ELF-1 (cell line): ENCODE measurements around the gene STXBP4.

Source experiments
- DNase-seq: peaks from one replicate; pipeline ENCODE4 v3.0.0-alpha.2; 2016; ENCODE audit warnings: low read depth, low spot score

STXBP4 gene

DNA sequence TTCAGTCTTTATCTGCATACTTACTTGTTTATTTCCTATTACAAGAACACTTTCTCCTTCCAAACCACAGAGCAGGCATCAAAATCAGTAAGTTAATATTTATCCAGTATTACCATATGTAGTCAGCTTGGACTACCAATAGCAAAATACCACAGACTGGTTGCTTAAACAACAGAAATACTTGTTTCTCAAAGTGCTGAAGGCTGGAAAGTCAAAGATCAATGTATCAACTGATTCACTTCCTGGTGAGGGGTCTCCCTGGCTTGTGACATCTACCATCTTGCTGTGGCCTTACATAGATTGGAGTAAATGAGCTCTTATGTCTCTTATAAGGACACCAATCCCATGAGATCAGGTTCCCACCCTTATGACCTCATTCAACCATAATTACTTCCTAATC, 2.6 kb downstream of the STXBP4 start:
- no peak for DNase-seq

DNA sequence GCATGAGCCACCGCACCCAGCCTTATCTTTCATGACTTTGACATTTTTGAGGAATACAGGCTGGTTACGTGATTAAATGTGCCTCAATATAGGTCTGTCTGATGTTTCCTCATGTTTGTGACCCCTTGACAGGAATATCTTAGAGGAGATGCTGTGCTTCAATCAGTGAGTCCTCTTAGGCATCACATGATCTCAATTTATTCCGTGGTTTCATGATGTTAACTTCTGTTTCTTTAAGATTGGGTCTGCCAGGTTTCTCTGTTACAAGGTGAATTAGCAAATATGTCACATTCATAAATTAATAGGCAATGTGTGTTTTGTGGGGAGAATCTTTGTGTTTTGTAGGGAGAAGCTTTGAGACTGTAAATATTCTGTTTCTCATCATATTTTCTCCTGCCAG, 3.3 kb downstream of the STXBP4 start:
- no peak for DNase-seq

DNA sequence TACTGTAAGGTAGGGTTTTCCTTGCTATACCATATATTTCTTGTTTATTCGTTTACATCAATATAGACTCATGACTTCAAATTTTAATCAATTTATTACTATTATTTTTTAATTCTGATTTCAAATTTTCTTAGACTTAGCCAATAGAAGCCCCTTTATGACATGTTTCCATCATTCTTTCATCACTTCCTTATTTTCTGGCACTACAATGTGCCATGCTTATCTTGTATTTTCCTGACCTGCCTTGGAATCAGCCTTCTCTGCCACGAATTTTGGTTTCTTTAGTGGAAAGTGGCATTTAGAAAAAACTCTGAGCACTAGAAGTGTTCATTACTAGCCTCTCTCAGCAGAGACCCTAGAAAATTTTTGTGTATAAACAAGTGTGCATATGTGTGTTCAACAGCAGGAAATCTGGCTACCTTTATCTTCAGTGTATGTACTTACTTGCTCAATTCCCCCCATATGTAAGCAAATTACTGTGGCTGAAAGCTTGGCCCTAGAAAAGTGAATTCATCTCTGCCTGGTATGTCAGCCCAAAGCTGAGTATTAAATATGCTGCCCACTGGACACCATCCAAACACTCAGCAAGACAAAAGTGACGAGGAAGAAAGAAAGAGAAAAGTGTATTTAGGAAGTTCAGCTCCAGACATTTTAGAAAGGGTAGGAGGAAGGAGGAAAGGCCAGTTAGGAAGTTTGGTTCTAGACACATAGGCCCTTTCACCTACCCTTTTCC, 4.0 kb downstream of the STXBP4 start:
- no peak for DNase-seq

DNA sequence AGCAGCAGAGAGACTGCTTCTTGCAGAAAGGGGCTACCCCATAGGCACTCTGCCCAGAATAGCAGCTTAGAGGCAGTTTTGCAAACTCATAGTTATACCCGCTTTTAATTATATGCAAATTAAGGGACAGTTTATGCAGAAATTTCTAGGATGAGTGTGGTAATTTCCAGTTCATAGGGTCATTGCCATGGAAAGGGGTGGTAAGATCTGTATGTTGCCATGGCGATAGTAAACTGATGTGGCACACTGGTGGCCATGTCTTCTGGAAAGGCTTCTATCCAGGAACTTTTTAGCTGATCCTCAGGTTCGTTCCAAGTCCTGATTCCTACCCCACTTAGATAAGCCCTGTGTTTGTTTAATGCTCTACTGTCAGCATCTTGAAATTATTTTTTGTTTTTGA, 6.2 kb downstream of the STXBP4 start:
- no peak for DNase-seq

DNA sequence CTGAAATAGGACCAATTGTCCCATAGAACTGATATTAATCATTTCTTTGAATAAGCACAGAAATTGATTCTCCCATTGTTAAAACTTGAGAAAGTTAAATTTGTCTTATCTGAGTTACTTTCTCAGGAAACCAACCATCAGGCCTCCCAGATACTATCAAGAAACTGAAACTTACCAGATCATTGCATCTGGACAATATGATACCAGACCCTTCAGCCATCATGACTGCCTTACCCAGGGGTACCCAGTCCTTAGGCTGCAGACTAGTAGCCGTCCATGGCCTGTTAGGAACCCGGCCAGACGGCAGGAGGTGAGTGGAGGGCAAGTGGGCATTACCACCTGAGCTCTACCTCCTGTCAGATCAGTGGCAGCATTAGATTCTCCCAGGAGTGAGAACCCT, 7.8 kb downstream of the STXBP4 start:
- no peak for DNase-seq

DNA sequence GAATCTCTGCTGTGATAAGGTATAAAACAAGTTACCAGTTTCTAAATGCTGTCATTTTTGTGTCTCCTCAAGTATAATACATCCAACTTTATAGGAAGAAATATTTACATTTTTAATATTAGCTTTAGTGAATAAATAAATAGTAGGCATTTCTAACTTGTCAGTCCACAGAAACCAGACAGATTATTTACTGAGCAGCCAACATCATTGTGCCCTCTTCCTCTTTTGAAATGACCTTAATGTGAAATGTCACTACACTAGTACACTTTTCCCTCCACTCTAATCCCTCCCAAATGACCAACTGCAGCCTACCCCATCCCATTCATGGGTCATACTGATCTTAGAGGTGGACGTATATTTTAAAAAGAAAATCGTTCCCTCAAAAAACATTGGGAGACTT, 9.2 kb downstream of the STXBP4 start:
- DNase-seq = no peak

DNA sequence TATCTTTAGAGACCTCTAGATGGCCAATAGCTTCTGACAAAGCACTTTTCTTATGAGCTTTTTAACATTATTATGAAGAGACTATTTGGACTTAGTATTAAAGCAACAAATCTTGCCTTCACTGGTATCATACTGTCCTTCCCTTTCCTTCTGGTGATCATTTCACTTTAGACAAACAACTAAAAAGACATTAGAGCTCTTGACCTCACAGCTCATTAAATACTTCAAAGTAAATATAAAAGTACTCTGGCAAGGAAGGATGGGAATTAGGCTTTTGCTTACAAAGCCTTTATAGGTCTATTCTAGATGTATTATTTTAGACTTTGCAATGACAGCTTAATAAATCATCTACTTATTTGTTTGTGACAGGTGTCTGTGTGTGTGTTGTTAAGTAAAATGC, 11.1 kb downstream of the STXBP4 start:
- DNase-seq = no peak

DNA sequence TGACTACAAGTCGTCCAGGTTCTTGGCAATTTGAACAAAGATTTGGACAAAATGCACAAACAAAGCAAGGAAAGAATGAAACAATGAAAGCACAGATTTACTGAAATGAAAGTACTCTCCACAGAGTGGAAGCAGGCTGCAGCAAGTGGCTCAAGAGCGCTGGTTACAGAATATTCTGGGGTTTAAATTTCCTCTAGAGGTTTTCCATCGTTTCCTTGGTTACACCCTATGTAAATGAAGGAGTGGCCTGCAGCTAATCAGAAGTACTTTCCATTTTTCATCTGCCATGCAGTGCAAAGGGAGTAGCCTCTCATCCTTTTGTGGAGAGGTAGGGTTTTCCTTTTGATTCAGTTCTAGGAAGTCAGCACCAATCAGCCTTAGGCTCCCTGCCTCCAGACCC, 11.8 kb downstream of the STXBP4 start:
- DNase-seq = no peak

DNA sequence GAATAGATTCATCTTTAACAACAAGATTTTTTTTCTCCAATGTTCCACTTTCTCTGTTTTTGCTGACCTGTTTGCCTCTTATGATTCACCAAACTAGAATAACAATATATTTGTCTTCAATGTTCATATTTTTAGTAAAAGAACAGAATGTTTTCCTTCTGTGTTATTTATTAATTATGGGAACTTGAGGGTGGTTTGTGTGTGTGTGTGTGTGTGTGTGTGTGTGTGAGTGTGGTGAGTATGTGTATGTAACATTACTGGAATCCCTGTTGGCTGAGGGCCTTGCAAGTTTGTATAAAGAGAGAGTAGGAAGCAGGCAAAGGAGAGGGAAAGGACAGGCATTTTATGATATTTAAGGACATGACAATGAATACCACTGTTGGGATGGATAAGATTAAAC, 13.8 kb downstream of the STXBP4 start:
- DNase-seq = no peak

DNA sequence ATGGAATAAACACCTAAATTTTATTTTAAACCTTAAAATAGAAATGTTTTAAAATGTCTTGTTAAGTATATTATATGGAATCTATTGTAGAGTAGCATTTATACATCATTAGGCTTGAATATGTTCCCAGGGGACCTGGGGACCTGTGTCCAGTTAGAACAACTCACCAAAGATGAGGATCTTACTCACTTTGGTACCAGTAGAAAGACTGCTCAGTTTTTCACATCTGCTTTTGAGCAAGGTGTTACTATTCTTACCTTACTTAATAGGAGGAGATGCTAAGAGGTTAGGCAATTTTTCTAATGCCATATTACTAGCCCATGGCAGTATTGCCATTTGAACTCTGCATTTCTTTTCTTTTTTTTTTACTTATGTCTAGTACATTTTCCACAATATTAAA, 14.7 kb downstream of the STXBP4 start:
- no peak for DNase-seq

DNA sequence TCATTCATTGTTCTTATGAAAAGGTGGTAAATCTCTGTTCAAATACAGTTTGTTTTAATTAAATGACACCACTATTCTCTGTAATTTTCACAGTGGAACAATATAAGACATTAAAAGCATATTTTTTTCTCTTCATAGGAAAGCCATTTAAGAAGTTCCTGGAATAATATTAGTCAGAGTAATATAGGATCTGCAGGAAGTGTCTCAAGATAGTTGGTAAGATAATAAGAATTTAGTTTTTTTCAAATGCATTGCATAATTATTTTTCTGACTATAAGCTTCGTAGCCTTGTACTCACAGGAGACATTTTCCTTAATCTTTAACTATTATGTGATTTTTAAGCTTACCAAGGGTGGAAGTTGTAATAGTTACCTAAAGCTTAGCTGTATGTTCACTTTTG, 16.9 kb downstream of the STXBP4 start:
- DNase-seq = no peak

DNA sequence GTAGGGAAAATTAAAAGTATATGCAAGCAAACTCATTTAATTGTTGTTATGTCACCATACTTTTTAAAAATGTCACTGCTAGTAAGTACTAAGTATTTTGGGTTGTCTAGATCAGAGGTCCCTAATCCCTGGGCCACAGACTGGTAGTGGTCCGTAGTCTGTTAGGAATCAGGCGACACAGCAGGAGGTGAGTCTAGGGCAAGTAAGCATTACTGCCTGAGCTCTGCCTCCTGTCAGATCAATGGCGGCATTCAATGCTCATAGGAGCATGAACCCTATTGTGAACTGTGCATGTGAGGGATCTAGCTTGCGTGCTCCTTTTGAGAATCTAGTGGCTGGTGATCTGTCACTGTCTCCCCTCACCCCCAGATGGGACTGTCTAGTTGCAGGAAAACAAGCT, 21.6 kb downstream of the STXBP4 start:
- no peak for DNase-seq

DNA sequence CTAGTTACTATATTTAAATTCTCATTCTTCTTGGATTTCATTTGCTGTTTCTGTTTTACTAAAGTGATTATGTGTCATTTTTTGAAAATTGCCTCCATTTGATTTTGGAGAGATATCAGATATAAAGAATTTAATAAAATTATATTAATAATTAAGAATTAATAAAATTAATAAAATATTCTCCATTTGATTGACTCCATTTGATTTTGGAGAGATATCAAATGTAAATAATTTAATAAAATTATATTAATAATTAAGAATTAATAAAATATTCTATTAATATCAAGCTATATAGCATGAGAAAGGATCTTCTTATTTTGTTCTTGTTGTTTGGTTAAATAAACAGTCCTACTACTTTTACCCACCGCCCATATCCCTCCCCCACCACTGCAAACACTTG, 23.0 kb downstream of the STXBP4 start:
- DNase-seq = no peak

DNA sequence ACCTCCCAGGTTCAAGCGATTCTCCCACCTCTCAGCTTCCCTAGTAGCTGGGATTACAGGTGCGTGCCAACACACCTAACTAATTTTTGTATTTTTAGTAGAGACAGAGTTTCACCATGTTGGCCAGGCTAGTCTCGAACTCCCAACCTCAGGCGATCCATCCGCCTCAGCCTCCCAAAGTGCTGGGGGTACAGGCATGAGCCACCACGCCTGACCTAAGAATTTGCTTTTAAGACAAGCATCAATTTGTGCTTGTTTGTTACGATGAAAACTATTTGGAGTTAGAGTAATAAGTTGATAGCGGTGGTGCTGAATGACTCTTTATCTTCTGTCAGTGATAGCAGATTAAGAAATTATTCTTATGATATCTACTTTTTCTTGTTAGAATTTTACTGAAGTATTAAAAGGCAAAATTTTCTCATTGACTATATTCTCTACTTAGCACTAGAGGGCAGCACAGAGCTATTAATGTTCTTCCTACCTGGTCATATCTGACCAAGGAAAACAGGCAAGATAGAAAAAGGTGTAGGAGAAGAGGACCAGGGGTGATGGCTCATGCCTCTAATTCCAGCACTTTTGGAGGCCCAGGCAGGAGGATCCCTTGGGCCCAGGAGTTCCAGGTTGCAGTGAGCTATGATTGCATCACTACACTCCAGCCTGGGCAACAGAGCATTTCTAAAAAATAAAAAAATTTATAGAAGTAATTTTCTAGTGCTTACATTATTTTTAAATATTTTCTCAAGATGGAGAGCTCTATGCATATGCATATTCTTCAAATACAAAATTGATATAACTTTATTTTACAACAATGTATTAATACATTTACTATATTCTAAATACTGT, 24.5 kb downstream of the STXBP4 start:
- DNase-seq = no peak

DNA sequence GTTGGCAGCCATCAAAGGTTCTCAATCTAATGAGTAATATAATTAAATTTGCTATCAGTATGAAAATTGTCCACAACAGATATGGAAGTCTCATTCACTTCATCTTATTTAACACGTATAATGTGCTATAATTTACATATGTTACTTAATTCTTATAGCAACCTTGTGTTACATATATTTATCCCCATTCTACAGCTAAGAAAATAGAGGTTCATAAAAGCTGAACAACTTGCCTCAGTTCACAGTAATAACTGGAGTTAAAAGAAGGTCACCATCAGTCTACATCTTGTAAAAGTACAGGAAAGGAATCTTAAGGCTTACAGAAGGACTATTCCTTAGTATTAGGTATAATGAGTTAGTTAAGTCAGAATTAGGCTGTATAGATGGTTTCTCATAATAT, 27.9 kb downstream of the STXBP4 start:
- DNase-seq = no peak

DNA sequence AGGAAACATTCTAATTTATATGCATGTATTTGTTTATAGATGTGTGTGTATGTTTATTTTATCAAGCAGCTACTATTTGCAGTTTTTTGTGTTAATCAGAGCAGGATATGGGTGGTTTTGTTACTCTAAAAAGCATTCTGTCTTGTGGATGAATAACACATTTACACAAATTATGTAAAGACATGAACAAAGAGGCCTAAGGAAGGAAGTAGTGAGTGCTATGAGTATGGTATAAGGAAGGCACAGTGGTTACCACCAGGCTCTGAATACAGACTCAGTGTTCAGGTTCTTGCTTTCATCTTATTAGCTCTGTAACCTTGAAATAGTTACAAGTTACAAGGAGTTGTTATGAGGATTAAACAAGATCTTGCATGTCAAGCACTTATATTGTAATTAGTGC, 33.9 kb downstream of the STXBP4 start:
- DNase-seq = no peak

DNA sequence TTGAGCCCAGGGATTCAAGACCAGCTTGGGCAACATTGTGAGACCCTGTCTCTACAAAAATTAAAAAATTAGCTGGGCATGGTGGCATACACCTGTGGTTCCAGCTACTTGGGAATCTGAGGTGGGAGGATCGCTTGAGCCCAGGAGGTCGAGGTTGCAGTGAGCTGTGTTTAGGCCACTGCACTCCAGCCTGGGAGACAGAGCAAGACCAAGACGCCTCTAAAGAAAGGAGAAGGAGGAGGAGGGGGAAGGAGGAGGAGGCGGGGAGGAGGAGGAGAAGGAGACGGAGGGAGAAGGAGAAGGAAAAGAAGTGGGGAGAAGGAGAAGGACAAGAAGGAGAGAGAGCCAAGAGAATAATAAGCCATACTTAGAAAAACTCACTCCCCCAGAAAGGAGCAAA, 35.9 kb downstream of the STXBP4 start:
- no peak for DNase-seq

DNA sequence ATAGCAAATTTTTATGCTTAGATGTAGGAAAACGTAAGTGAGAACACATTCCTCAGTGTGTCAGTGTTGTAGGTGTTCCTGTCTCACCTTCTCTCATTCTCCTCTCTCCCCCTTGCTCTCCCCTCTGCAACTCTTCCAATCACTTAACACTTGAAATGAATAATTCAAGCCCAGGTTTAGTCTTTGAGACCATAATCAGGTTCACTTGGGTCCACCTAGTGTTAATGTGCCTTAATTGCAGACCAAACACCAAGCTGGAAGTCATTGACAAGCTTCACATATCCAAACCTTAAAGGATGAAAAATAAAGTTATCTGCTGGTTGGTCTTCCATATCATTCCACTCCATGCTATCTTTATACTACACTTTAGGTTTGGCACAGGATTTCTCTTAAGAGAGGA, 37.0 kb downstream of the STXBP4 start:
- DNase-seq = no peak

DNA sequence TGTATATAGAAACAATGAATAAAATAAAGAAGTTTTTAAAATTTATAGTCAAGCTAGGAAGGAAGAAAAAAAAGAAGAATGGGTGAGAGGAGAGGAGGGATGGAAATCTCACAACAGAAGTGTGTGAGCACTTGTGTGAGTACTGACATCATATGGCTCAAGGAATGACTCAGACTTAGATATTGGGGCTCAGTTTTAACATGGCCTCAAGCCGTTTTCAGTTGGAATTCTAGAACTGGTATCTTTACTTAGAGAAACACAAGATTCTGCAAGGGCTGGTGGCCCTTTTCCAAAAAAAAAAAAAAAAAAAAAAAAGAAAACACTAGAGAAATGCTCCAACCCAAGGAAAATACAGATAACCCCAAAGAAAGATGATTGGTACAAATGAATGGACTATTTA, 55.1 kb downstream of the STXBP4 start:
- DNase-seq = no peak

DNA sequence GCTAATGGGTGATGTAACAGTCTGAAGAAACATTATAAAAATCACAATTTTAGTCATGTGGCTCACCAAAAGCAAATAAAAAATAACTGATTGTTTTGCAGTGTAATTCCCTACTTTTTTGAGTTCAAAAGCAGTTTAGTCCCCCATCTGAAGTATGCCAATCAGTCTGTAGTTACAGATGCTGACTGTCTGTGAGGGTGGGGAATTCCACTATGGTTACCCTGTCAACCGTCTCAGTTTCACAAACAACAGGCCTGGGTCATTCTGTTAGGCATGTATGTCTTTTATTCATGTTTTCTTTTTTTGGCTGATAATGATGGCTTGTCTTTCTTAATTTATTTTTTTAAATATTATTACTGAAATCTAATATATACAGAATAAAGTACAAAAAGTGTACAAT, 69.3 kb downstream of the STXBP4 start:
- no peak for DNase-seq

DNA sequence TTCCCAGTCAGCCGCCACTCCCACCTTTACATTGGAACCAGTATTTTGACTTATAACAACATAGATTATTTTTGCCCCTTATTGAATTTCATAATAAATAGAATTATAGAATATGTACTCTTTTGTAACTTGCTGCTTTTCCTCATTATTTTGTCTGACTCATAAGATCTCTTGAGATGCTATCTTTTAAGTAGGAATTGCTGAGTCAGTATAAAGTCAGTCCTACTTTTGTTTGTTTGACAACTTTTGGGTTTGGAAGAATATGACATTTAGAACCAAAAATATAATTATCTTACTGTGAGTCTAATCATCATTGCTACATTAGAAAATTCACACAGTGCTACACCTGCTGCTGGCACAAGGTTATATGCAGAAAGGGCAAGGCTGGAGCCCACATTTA, 69.7 kb downstream of the STXBP4 start:
- DNase-seq = no peak

DNA sequence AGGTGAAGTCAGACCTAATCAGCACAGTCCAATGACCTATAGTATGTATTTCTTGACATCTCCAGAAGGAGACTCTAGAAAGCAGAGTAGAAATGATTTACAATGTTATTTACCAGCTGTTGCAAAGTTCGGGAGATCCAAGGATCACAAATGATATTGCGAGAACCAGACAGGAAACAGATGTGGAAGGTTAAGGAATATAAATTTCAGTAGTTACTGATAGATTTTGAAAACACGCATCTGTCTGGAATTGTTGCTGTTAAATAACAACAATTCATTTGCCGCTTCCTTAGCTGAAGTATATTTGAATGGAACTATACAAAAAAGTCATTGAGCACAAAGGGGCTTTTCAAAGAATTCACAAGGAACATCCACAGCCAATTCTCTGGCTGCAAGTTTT, 72.0 kb downstream of the STXBP4 start:
- no peak for DNase-seq

DNA sequence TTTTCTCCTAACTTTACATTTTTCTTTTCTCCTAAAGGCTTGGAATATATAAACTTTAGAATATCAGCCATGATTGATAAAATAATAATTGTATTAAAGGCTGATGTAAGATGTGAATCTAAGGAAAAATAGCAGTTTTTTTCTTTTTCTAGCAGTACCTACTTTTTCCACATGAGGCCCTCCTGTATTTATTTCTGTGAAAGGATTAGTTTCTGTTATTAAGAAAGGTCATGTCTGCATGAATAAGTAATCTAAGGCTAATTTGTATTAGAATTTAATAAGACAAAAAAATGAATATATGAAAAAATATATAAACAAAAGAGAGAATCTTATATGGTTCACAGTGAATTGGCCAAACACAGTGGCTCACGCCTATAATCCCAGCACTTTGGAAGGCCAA, 85.3 kb downstream of the STXBP4 start:
- DNase-seq = no peak
